HepG2 (cell line): ENCODE data around the gene CLTCL1. TPM values are rescaled to one million over a fixed set of nuclear protein-coding genes. Genes with fewer than 3 reads are reported as not detected.

ENCODE experiments used
- ATAC-seq: fragments of 200-7000 bp; cut with Tn5 transposase; 3 replicates; pipeline ENCODE4 v1.9.1; 2020; ENCODE audit warnings: mild to moderate bottlenecking, moderate library complexity
- BruUV-seq: library from RNA; stranded (reverse); fragments of 400-500 nt; replicated peaks from 2 replicates; lab custom pipeline; 2021; lab: Mats Ljungman, UMichigan
- CTCF ChIA-PET: fragments of 300-600 bp; formaldehyde crosslinking; extraction: SDS; loops from one replicate; lab custom pipeline; 2021; ENCODE audit warnings: low total read pairs, inconsistent platforms, low intra/inter-chr PET ratio; lab: Yijun Ruan, JAX
- POLR2A ChIA-PET: fragments of 350-600 bp; sonication (Branson Sonifier 250); formaldehyde crosslinking; loops from one replicate; lab custom pipeline; 2020; ENCODE audit warnings: antibody characterized with exemption, inconsistent platforms; lab: Yijun Ruan, JAX
- DNase-seq: peaks from one replicate; pipeline ENCODE4 v3.0.0-alpha.2; 2015; ENCODE audit warnings: low spot score
- FAIRE-seq: peaks from 3 replicates; lab custom pipeline; 2011; peaks lifted over from hg19 to GRCh38; lab: Jason Lieb, UNC
- H2AFZ ChIP-seq: one replicate; pipeline ENCODE4 v1.6.1; 2011; ENCODE audit warnings: low read length, inconsistent platforms
- H3K27ac ChIP-seq: fragments of 300-600 bp; 3 replicates; pipeline ENCODE4 v1.8.0; 2011; ENCODE audit warnings: mixed run types, mild to moderate bottlenecking, mixed read lengths, low read length, inconsistent platforms; ENCODE audit not compliant: insufficient read depth; ENCODE audit errors: extremely low read length
- H3K27me3 ChIP-seq, 2 experiments: fragments of 200-600 bp in 1 of 2; 2 replicates in 1 of 2; 3 replicates in 1 of 2; pipeline versions ENCODE4 v1.6.0 to v1.8.0; 2011; ENCODE audit warnings: low read length in 2 of 2, mild to moderate bottlenecking in 2 of 2, moderate library complexity in 2 of 2, inconsistent platforms in 1 of 2; ENCODE audit not compliant: insufficient read depth in 2 of 2, control insufficient read depth in 1 of 2
- H3K36me3 ChIP-seq, 2 experiments: fragments of 200-600 bp in 1 of 2; replicated peaks in 1 of 2; 2 replicates in 1 of 2; 3 replicates in 1 of 2; pipeline versions ENCODE4 v1.5.1 to v1.8.0; 2011; ENCODE audit warnings: low read length in 2 of 2, inconsistent platforms in 1 of 2; ENCODE audit not compliant: insufficient read depth in 2 of 2, control insufficient read depth in 1 of 2
- H3K4me1 ChIP-seq: 2 replicates; pipeline ENCODE4 v1.5.1; 2012; ENCODE audit warnings: low read length, inconsistent platforms; ENCODE audit not compliant: insufficient read depth
- H3K4me2 ChIP-seq: 2 replicates; pipeline ENCODE4 v1.6.0; 2011; ENCODE audit warnings: low read depth, low read length, inconsistent platforms
- H3K4me3 ChIP-seq, 3 experiments: fragments of 200-600 bp in 1 of 3; sonication (generic), shearing (Covaris generic) in 1 of 3; replicated peaks in 1 of 3; 2 replicates each; pipeline ENCODE4 v1.5.1; 2011 to 2016; ENCODE audit warnings: low read length in 3 of 3, inconsistent platforms in 2 of 3, low read depth in 2 of 3, mild to moderate bottlenecking in 2 of 3, control low read depth in 1 of 3, mixed read lengths in 1 of 3; ENCODE audit not compliant: insufficient read depth in 1 of 3
- H3K79me2 ChIP-seq: one replicate; pipeline ENCODE4 v1.6.1; 2011; ENCODE audit warnings: low read length, inconsistent platforms; ENCODE audit not compliant: insufficient read depth
- H3K9ac ChIP-seq: 2 replicates; pipeline ENCODE4 v1.6.0; 2011; ENCODE audit warnings: mild to moderate bottlenecking, low read depth, low read length, inconsistent platforms; ENCODE audit not compliant: insufficient read depth
- H3K9me3 ChIP-seq: 2 replicates; pipeline ENCODE4 v1.5.1; 2012; ENCODE audit warnings: mild to moderate bottlenecking, low read length
- H4K20me1 ChIP-seq: 2 replicates; pipeline ENCODE4 v1.6.0; 2011; ENCODE audit warnings: inconsistent platforms, mild to moderate bottlenecking, low read length, moderate library complexity; ENCODE audit not compliant: insufficient read depth
- ASH2L ChIP-seq: fragments of 300-600, 200-600 bp; sonication (generic); IDR thresholded peaks from 2 replicates; pipeline ENCODE4 v1.7.0; 2017; ENCODE audit warnings: low read depth, mild to moderate bottlenecking, moderate library complexity, mixed read lengths, low read length; ENCODE audit not compliant: insufficient read length
- ATF1 ChIP-seq: IDR thresholded peaks from 2 replicates; pipeline ENCODE4 v1.6.1; 2016; ENCODE audit warnings: mild to moderate bottlenecking, control low read depth
- BRD4 ChIP-seq: sonication (generic); formaldehyde crosslinking; IDR thresholded peaks from 2 replicates; pipeline ENCODE4 v1.4.0; 2020; ENCODE audit warnings: missing genetic modification reagents
- ETV5 ChIP-seq: IDR thresholded peaks from 2 replicates; pipeline ENCODE4 v1.6.1; 2018; ENCODE audit warnings: missing biosample characterization, missing genetic modification reagents, inconsistent platforms, borderline replicate concordance
- FOXP1 ChIP-seq, 2 experiments: fragments of 450-650 bp in 1 of 2; IDR thresholded peaks; 2 replicates each; pipeline ENCODE4 v1.6.1; 2017 to 2018; ENCODE audit warnings: antibody characterized with exemption in 1 of 2
- KLF12 ChIP-seq: sonication (generic); formaldehyde crosslinking; IDR thresholded peaks from 2 replicates; pipeline ENCODE4 v1.4.0; 2020; ENCODE audit warnings: missing genetic modification reagents, borderline replicate concordance
- PCBP2 ChIP-seq: fragments of 200-400 bp; formaldehyde crosslinking; optimal IDR thresholded peaks from 2 replicates; pipeline ENCODE3; 2018; ENCODE audit warnings: low read length, low read depth; ENCODE audit not compliant: poor library complexity, severe bottlenecking
- RFX5 ChIP-seq: IDR thresholded peaks from 2 replicates; pipeline ENCODE4 v1.6.1; 2011; ENCODE audit warnings: low read depth, low read length, improper control_type of control experiment
- ZNF281 ChIP-seq: sonication (generic); formaldehyde crosslinking; IDR thresholded peaks from 2 replicates; pipeline ENCODE4 v1.4.0; 2020; ENCODE audit warnings: missing genetic modification reagents, borderline replicate concordance
- WGBS: methylation state at CpG from one replicate; pipeline ENCODE4 v1.1.6; 2017; ENCODE audit warnings: low lambda C conversion rate; 5-methylcytosine and 5-hydroxymethylcytosine counted together
- in situ Hi-C: cut with HindIII; loops from 2 replicates; pipeline ENCODE4 v1.10.0; 2017; ENCODE audit warnings: low pct_unique_long_range_greater_than_20kb; ENCODE audit not compliant: extremely low pct_ligation_motif_present
- intact Hi-C: fragments of 100-400 bp; cut with micrococcal nuclease; formaldehyde crosslinking; loops from one replicate; pipeline ENCODE4 v1.10.0; 2022; ENCODE audit not compliant: unreplicated experiment
- polyA plus RNA-seq, 8 experiments: library from polyadenylated mRNA; depleted of rRNA in 3 of 8; stranded (reverse) in 7 of 8; unstranded in 1 of 8; fragments of >200 nt; fragmentation: Illumina TruSeq in 4 of 8; extraction: Trizol in 4 of 8; gene quantifications; 2 replicates each; pipeline versions ENCODE4 v1.2.1 to v1.2.3, GENCODE V29; 2011 to 2016; ENCODE audit warnings: low read depth in 4 of 8, missing spikeins in 1 of 8, mixed read lengths in 1 of 8; ENCODE audit not compliant: insufficient read depth in 1 of 8
- total RNA-seq, 5 experiments: library from RNA; depleted of rRNA; stranded (reverse); fragments of >200 nt; fragmentation: Illumina TruSeq; extraction: Trizol; gene quantifications; 2 replicates each; pipeline ENCODE4 v1.2.3, GENCODE V29; 2016; ENCODE audit warnings: low read depth in 1 of 5
- TF ChIP-seq, protein P1 (sequence below): sonication (generic); formaldehyde crosslinking; IDR thresholded peaks from 2 replicates; pipeline ENCODE4 v1.8.0; 2022; ENCODE audit warnings: mild to moderate bottlenecking, missing genetic modification reagents

Gene CLTCL1
- total and polyA plus RNA-seq, 2 of the 13 experiments (the other 11 are each of a cell fraction or from before 2014, with no cell fraction given) = 8.1 to 10.9 TPM

DNA sequence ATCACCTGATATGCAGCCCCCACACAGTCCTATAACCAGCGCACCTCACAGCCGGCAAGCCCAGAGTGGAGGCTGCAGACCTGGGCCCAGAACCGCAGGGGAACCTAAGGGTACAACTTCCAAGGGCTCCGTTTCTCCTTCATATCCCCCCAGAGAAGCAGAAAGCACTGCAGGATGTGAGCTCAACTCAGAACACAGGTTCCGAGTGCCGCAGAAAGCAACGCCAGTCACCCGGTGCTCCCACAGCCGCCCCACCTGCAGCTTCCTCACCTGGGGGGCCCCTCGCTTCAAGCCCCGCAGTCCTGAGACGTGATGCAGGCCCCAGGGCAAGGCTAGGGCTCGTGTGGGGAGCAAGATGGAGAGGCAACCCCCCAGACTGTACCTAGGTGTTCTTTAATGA lies 158.0 kb downstream of the CLTCL1 start (continued):
- TF ChIP-seq, protein P1, sequence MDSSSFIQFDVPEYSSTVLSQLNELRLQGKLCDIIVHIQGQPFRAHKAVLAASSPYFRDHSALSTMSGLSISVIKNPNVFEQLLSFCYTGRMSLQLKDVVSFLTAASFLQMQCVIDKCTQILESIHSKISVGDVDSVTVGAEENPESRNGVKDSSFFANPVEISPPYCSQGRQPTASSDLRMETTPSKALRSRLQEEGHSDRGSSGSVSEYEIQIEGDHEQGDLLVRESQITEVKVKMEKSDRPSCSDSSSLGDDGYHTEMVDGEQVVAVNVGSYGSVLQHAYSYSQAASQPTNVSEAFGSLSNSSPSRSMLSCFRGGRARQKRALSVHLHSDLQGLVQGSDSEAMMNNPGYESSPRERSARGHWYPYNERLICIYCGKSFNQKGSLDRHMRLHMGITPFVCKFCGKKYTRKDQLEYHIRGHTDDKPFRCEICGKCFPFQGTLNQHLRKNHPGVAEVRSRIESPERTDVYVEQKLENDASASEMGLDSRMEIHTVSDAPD (CRISPR knock-in tag) = no peak

DNA sequence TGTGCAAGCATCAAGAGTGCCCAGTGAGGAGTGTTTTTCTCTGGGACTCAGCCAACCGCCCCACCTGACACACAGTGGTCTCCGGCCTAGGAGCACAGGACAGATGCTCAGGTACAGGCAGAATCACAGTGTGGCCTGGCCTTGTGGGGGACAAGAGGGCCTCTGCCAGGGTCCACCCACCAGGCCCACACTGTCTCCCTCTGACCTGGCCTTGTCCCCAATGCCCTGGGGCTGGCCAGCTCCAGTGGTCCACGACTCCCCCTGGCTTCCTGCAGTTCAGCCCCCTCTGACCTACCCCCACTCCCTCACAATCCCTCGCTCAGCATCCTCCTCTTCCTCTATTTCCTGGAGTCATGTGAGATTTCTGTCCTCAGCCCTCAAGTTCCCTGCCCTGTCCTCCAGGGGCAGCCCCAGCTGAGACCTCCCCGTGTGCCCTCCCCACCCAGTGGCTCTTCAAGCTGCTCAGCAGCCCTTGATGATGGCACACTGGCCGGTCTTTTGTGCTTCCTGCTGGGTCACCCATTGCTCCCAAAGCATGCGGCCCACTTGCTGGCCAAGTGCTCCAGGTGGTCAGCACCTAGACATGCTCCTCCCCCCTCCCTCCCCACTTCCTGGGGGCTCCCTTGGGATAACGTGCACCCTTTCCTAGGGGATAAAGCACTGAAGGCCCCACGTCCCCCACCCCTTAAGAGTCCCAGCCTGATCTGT lies 158.7 kb downstream of the CLTCL1 start:
- POLR2A ChIA-PET = no interaction called here

More for the DNA sequence above, 158.7 kb downstream of the CLTCL1 start:
- no peaks in the 10 kb centered on the region for H3K4me1 ChIP-seq
- H3K9me3 ChIP-seq = no peaks in the 10 kb centered on the region
- CTCF ChIA-PET = no interaction called here
- intact Hi-C loops (no loop called here), in situ Hi-C loops (no loop called here)
- BruUV-seq = no TSS peak
- 85% methylated on average over 7 of the region's 9 CpGs for WGBS
- DNase-seq = no peak
- no peak overlapping the region for H2AFZ ChIP-seq
- no peak for FAIRE-seq
- H3K27me3 ChIP-seq = peaks cover 0 to 10% of the 10 kb centered on the region in 2 experiments; a peak in 2 of 5 replicates
- H3K36me3 ChIP-seq = peaks cover 13 to 37% of the 10 kb centered on the region in 2 experiments; a peak in 4 of 5 replicates
- H3K79me2 ChIP-seq = no peaks in the 10 kb centered on the region
- H4K20me1 ChIP-seq = no peaks in the 10 kb centered on the region
- ATAC-seq = no peak
- TF ChIP-seq PCBP2 (no peak), KLF12 (CRISPR knock-in tag) (no peak), ATF1 (no peak), ETV5 (CRISPR knock-in tag) (no peak), BRD4 (CRISPR knock-in tag) (no peak), RFX5 (no peak), ASH2L (no peak), ZNF281 (CRISPR knock-in tag) (no peak), FOXP1 (IDR thresholded peaks at IDR 0.05) (no peak), FOXP1 (CRISPR knock-in tag; IDR thresholded peaks at IDR 0.05) (no peak)
- H3K9ac ChIP-seq = no peak overlapping the region
- H3K27ac ChIP-seq = no peak overlapping the region
- H3K4me3 ChIP-seq = no peak overlapping the region
- H3K4me2 ChIP-seq = no peak overlapping the region
